Left ventricle myocardium inferior (tissue), 1 donor: ENCODE measurements around the gene FAM117B. TPM values are rescaled to one million over a fixed set of nuclear protein-coding genes. Genes with fewer than 3 reads are reported as not detected.

Experiments
- DNase-seq: peaks from one replicate; pipeline ENCODE4 v3.0.0-alpha.2; 2020
- H3K27ac ChIP-seq: fragments of 200-600 bp; replicated peaks from 2 replicates; pipeline ENCODE4 v1.8.0; 2021
- H3K27me3 ChIP-seq: fragments of 200-600 bp; 2 replicates; pipeline ENCODE4 v1.8.0; 2021; ENCODE audit warnings: low read depth
- H3K36me3 ChIP-seq: fragments of 200-600 bp; 2 replicates; pipeline ENCODE4 v1.8.0; 2021
- H3K4me1 ChIP-seq: fragments of 200-600 bp; 2 replicates; pipeline ENCODE4 v1.8.0; 2021
- H3K4me3 ChIP-seq: fragments of 200-600 bp; 2 replicates; pipeline ENCODE4 v1.8.0; 2021; ENCODE audit warnings: mild to moderate bottlenecking, moderate library complexity
- H3K9me3 ChIP-seq: fragments of 200-600 bp; replicated peaks from 2 replicates; pipeline ENCODE4 v1.8.0; 2021
- CTCF ChIP-seq: fragments of 200-600 bp; IDR thresholded peaks from 2 replicates; pipeline ENCODE4 v1.8.0; 2021; ENCODE audit warnings: antibody characterized with exemption, mild to moderate bottlenecking, borderline replicate concordance
- intact Hi-C: fragments of 100-400 bp; cut with micrococcal nuclease; formaldehyde crosslinking; loops from one replicate; pipeline ENCODE4 v1.11.0; 2022
- total RNA-seq: library from RNA; stranded (reverse); fragmentation: NEBNext Ultra II Directional; extraction: Animal tissue kit (Norgen Biotek cat#: 25700); gene quantifications from one replicate; pipeline ENCODE4 v1.2.1, GENCODE V29; 2021
- donor health status: DM: no; HTN: yes; CAD: no; lungs with severe emphysema.

The FAM117B gene
- total RNA-seq, 1 donor from 2014 or later, result 2.4 TPM

DNA sequence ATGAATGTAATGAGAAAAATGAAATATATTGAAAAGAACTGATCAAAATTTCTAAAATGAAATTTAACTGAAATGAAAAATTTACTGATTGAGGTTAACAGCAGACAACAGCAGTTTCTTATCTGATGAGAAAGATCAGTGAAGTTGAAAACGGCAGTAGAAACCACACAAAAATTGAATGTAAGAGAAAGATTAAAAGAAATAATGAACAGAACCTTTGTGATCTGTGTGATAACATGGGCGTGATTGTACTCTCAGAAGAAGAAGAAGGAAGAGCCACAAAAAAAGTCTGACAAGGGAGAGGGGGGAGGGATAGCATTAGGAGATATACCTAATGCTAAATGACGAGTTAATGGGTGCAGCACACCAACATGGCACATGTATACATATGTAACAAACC, 45.2 kb downstream of the FAM117B start:
- H3K27ac ChIP-seq, result no peak overlapping the region
- no peak for TF ChIP-seq CTCF
- no peak overlapping the region for H3K4me3 ChIP-seq
- H3K27me3 ChIP-seq, result no peaks in the 10 kb centered on the region
- peaks cover 48% of the 10 kb centered on the region for H3K9me3 ChIP-seq
- no peaks in the 10 kb centered on the region for H3K4me1 ChIP-seq
- no peak for DNase-seq
- H3K36me3 ChIP-seq, result no peaks in the 10 kb centered on the region
- intact Hi-C loops, result no loop called here

DNA sequence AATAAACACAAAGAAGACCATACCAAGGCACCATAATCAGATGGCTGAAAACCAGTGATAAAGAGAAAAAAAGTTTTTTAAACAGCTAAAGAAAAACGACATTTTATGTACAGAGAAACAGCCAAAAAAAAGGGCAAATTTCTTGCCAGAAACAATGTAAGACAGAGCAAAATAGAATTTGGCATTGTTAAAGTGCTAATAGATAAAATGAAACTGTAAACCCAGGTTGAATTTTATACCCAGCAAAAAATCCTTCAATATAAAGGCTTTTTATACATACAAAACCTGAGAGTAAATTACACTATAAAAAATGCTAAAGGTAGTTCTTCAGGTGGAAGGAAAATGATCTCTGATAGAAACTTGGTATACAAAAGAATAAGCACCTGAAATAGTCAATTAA, 45.7 kb downstream of the FAM117B start:
- intact Hi-C loops, result no loop called here
- Histone ChIP-seq H3K36me3 (no peaks in the 10 kb centered on the region), H3K4me3 (no peak overlapping the region), H3K27ac (no peak overlapping the region), H3K9me3 (peaks cover 48% of the 10 kb centered on the region), H3K4me1 (no peaks in the 10 kb centered on the region), H3K27me3 (no peaks in the 10 kb centered on the region)
- no peak for TF ChIP-seq CTCF
- no peak for DNase-seq

DNA sequence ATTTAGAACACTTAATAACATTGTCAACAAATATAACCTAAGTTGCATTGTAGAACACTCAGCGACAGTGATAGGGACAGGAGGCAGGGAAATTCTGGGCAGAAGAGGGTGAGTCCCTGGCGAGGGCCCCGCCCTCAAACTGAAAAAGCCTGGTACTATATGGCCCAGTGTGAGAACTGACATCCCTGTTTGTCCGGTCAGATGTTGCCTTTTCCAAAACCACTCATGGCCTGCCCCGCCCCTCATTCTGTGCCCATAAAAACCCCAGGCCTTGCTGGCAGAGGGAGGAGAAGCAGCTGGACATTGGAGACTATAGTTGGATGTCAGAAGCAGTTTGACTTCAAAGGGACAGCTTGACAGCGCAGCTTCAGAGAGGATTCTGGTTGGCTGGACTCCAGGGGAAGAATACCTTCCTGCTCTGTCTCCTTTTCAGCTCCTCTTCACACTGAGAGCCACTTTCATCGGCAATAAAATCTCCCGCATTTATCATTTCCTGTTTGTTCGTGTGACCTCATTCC, 47.0 kb downstream of the FAM117B start:
- Histone ChIP-seq H3K4me3 (no peak overlapping the region), H3K4me1 (no peaks in the 10 kb centered on the region), H3K27me3 (no peaks in the 10 kb centered on the region), H3K27ac (no peak overlapping the region), H3K9me3 (peaks cover 48% of the 10 kb centered on the region), H3K36me3 (no peaks in the 10 kb centered on the region)
- intact Hi-C loops, result no loop called here
- no peak for DNase-seq
- TF ChIP-seq CTCF, result no peak

DNA sequence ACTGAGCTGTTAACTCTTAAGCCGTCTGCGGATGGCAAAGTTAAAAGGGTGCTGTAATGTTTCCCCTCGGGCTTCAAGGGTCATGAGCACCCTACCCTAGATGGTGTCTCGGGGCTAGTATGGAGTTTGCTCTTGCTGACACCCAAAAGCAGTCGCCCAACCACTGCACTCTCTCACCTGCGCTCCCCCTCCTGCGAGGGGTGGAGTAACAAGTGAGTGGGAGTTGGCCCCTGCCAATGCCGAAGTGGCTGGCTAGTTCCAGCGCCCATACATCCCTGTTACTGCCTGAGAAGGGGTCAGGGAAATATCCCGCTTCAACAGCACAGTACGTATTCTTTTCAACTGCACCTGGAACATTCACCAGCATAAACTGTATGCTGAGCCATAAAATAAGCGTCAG, 47.5 kb downstream of the FAM117B start:
- TF ChIP-seq CTCF, result no peak
- H3K27me3 ChIP-seq, result no peaks in the 10 kb centered on the region
- H3K27ac ChIP-seq, result no peak overlapping the region
- H3K9me3 ChIP-seq, result peaks cover 48% of the 10 kb centered on the region
- DNase-seq, result no peak
- H3K4me3 ChIP-seq, result no peak overlapping the region
- intact Hi-C loops, result no loop called here
- no peaks in the 10 kb centered on the region for H3K36me3 ChIP-seq
- no peaks in the 10 kb centered on the region for H3K4me1 ChIP-seq

DNA sequence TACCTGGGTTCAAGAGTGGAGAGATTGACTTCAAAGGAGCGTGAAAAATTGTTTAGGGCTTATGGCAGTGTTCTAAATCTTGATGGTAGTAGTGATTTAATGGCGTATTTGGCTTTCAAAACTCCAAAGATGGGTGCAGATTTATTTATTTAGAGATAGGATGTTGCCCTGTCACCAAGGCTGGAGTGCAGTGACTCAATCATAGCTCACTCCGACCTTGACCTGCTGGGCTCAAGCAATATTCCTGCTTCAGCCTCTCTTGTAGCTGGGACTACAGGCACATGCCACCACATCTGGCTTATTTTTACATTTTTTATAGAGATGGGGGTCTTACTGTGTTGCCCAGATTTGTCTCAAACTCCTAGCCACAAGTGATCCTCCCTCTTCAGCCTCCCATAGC, 52.5 kb downstream of the FAM117B start:
- intact Hi-C loops, result no loop called here
- H3K27ac ChIP-seq, result no peak overlapping the region
- H3K4me3 ChIP-seq, result no peak overlapping the region
- TF ChIP-seq CTCF, result no peak
- H3K27me3 ChIP-seq, result no peaks in the 10 kb centered on the region
- H3K4me1 ChIP-seq, result no peaks in the 10 kb centered on the region
- DNase-seq, result no peak
- H3K36me3 ChIP-seq, result no peaks in the 10 kb centered on the region
- H3K9me3 ChIP-seq, result peaks cover 17% of the 10 kb centered on the region

DNA sequence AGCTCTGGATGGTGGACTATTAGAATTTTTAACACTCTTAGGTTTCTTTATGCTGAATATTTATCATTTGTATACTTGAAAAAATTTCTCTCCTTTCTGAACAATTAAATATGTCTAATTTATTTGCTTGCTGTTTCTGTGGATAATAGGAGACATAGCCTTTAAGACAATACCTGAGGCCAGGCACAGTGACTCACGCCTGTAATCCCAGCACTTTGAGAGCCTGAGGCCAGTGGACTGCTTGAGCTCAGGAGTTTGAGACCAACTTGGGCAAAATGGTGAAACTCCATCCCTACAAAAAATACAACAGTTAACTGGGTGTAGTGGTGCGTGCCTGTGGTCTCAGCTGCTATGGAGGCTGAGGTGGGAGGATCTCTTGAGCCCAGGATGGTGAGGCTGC, 54.7 kb downstream of the FAM117B start:
- H3K36me3 ChIP-seq, result no peaks in the 10 kb centered on the region
- no peaks in the 10 kb centered on the region for H3K4me1 ChIP-seq
- no peak for TF ChIP-seq CTCF
- H3K9me3 ChIP-seq, result no peaks in the 10 kb centered on the region
- H3K27ac ChIP-seq, result no peak overlapping the region
- H3K4me3 ChIP-seq, result no peak overlapping the region
- intact Hi-C loops, result no loop called here
- H3K27me3 ChIP-seq, result no peaks in the 10 kb centered on the region
- no peak for DNase-seq
